ENCODE results near the gene LNX1.

LNX1 gene

GRCh38 chr4:53591372-53591892, at the start of gene LNX1:
TSS of gene LNX1 (minus strand) at chr4:53591486. CDS start at chr4:53574002, 17,484 bp downstream.
- Mint-ChIP-seq H3K27me3 (peaks cover 76% of the 10 kb centered on the region), H3K36me3 (ENCODE audit: insufficient read depth) (no peaks in the 10 kb centered on the region), H3K4me3 (peak within 1 kb of the TSS; percentile 27), H3K9me3 (no peaks in the 10 kb centered on the region), H3K27ac (ENCODE audit: low read depth) (no peak within 1 kb of the TSS), H3K4me1 (peaks cover 11% of the 10 kb centered on the region)
- peak; percentile 14 for ATAC-seq (replicated peaks; ENCODE audit: extremely low read depth, poor library complexity, severe bottlenecking)
- no peak for DNase-seq (ENCODE audit: low spot score in 2 of 2)

DNA sequence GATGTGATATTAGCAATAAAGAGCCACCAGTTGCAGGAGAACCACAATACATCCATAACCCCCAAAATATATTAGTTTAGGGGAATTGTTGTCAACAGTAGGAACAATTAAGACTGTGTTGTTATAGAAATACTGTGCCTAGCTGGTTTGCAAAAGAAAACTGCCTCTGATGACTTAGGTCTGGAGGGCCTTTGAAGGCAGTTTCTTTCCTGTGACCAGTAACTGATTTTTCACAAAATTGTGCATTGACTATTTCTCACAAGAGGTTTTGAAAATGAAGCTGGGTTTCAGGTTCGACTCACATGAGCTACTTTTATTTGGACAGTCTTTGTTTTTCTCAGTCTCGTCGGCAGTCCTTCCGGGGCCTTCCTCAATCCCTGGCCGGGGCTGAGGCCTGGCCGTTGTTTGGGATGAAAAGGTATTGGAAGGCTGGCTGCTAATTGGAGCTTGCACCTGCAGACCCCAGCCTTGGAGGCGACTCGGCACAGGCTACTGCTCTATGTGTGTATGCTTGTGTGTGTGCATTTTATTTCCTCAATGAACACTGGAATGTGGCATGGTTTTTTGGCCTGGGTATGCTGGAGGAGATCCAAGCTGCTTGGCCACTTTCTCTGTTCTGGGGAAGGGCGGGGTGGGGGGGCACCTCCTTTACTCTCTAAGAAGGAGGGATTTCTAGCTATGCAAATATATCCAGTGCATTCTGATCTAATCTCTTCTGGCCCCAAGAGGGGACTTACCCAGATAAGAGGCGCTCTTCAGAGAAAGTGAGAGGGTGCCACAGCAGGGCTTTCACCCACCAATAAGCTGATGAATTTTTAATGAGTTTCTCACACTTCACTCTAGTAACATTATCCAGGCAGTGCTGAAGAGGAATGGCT, 49.5 kb upstream of the LNX1 start:
- ATAC-seq (replicated peaks; ENCODE audit: extremely low read depth, poor library complexity, severe bottlenecking) (no peak), DNase-seq (ENCODE audit: low spot score in 2 of 2) (no peak)
- H3K4me1 Mint-ChIP-seq: no peaks in the 10 kb centered on the region
- H3K27me3 Mint-ChIP-seq: peaks cover 6% of the 10 kb centered on the region
- no peak overlapping the region for H3K4me3 Mint-ChIP-seq
- no peaks in the 10 kb centered on the region for H3K9me3 Mint-ChIP-seq
- no peaks in the 10 kb centered on the region for H3K36me3 Mint-ChIP-seq (ENCODE audit: insufficient read depth)
- H3K27ac Mint-ChIP-seq (ENCODE audit: low read depth): no peak overlapping the region

DNA sequence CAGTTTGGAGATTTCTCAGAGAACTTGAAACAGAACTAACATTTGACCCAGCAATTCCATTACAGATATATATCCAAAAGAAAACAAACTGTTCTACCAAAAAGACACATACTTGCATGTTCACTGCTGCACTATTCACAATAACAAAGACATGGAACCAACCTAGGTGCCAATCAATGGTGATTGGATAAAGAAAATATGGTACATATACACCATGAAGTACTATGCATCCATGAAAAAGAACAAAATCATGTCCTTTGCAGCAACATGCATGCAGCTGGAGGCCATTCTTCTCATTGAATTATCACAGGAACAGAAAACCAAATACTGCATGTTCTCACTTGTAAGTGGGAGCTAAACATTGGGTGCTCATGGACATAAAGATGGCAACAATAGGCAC, 47.6 kb upstream of the LNX1 start:
- DNase-seq (ENCODE audit: low spot score in 2 of 2): no peak
- Mint-ChIP-seq H3K27me3 (peaks cover 6% of the 10 kb centered on the region), H3K4me3 (no peak overlapping the region), H3K9me3 (no peaks in the 10 kb centered on the region), H3K36me3 (ENCODE audit: insufficient read depth) (no peaks in the 10 kb centered on the region), H3K27ac (ENCODE audit: low read depth) (no peak overlapping the region), H3K4me1 (no peaks in the 10 kb centered on the region)
- no peak for ATAC-seq (replicated peaks; ENCODE audit: extremely low read depth, poor library complexity, severe bottlenecking)

DNA sequence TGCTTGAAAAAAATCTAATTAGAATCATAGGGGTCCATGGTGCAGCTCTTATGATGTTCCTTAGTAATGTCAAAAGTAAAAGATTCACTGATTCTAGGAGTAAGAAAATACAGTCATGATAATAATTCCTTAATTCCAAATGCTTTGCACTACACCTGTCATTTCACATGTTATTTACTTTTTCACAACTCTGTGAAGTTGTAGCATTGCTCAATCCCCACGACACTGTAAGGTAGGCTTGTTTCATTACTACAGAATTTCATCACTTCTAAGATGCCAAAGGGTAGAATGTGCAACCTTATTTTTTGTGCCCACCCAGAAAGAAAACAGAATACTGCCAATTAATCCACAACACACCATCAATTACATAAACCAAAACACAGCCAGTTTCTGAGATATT, 46.1 kb upstream of the LNX1 start:
- Mint-ChIP-seq H3K4me1 (no peaks in the 10 kb centered on the region), H3K27me3 (peaks cover 19% of the 10 kb centered on the region), H3K36me3 (ENCODE audit: insufficient read depth) (no peaks in the 10 kb centered on the region), H3K4me3 (no peak overlapping the region), H3K9me3 (no peaks in the 10 kb centered on the region), H3K27ac (ENCODE audit: low read depth) (no peak overlapping the region)
- ATAC-seq (replicated peaks; ENCODE audit: extremely low read depth, poor library complexity, severe bottlenecking) (no peak), DNase-seq (ENCODE audit: low spot score in 2 of 2) (no peak)

- Mint-ChIP-seq H3K4me3 (no peak overlapping the region), H3K4me1 (no peaks in the 10 kb centered on the region), H3K36me3 (ENCODE audit: insufficient read depth) (no peaks in the 10 kb centered on the region), H3K9me3 (no peaks in the 10 kb centered on the region), H3K27me3 (peaks cover 29% of the 10 kb centered on the region), H3K27ac (ENCODE audit: low read depth) (no peak overlapping the region)
- DNase-seq (ENCODE audit: low spot score in 2 of 2) (no peak), ATAC-seq (replicated peaks; ENCODE audit: extremely low read depth, poor library complexity, severe bottlenecking) (no peak)
These were observed 44.6 kb upstream of the LNX1 start for GRCh38 chr4:53635697-53636483.

DNA sequence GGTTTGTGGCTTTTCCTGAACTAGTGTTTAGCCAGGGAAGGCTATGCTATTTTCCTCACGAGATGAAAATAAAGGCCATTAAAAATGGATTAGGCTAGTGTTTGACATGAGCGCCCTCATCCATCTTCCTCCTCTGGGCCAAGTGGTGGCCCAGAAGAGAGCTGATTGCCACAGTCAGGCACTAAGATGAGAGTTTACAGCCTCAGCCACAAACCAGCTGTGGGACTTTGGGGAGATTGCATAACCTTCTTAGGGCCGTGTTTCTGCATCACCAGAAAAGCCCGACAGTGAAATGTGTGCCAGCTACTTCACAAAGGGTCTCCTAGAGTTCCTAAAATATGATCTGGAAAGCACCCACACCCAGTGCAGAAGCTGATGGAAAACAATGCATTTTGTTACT, 42.3 kb upstream of the LNX1 start:
- H3K9me3 Mint-ChIP-seq: no peaks in the 10 kb centered on the region
- no peak for DNase-seq (ENCODE audit: low spot score in 2 of 2)
- H3K4me1 Mint-ChIP-seq: no peaks in the 10 kb centered on the region
- no peak overlapping the region for H3K4me3 Mint-ChIP-seq
- H3K27me3 Mint-ChIP-seq: peaks cover 37% of the 10 kb centered on the region
- ATAC-seq (replicated peaks; ENCODE audit: extremely low read depth, poor library complexity, severe bottlenecking): no peak
- H3K27ac Mint-ChIP-seq (ENCODE audit: low read depth): no peak overlapping the region
- no peaks in the 10 kb centered on the region for H3K36me3 Mint-ChIP-seq (ENCODE audit: insufficient read depth)

DNA sequence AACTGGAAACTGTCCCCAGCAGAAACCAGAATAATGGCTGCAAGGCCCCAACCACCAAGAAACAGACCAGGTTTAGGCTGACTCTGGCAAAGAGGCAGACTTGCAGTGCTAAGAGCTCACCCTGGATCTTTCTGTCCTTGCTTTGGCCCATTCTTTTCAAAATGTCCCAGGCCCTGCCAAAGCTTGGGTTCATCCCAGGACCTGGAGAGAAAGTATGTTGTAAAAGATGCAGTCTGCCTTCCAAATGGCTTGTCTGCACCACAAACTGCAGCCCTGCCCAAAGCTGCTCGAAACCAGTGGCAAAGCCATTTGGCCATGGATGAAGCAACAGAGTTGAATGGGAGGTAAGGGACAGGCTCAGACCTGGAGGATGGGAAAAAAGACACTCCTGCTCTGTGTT, 38.0 kb upstream of the LNX1 start:
- Mint-ChIP-seq H3K4me3 (no peak overlapping the region), H3K4me1 (no peaks in the 10 kb centered on the region), H3K36me3 (ENCODE audit: insufficient read depth) (no peaks in the 10 kb centered on the region)

DNA sequence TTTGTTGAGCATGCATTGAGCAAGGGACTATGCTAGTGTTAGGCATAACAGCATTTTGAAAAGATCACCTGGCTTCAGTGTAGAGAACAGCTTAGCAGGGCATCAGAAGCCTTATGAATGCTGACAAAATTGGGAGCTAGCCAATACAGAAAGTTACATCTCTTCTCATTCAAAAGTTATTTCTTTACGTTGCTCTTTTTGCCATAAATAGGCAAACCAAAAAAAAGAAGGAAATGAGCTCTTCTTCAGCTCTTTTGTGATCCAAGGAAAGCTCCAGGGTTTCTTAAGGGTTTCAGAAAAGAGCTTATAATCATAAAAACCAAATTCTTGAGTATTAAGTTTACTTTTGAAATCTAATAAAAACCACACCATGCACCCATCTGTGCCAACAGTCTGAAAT, 35.2 kb upstream of the LNX1 start:
- no peak overlapping the region for H3K27ac Mint-ChIP-seq (ENCODE audit: low read depth)

More for the DNA sequence above, 38.0 kb upstream of the LNX1 start:
- ATAC-seq (replicated peaks; ENCODE audit: extremely low read depth, poor library complexity, severe bottlenecking) (no peak), DNase-seq (ENCODE audit: low spot score in 2 of 2) (no peak)
- H3K9me3 Mint-ChIP-seq: peaks cover under 1% of the 10 kb centered on the region
- H3K27ac Mint-ChIP-seq (ENCODE audit: low read depth): no peak overlapping the region
- peaks cover 48% of the 10 kb centered on the region for H3K27me3 Mint-ChIP-seq

GRCh38 chr4:53625888-53626287, 34.6 kb upstream of the LNX1 start:
- Mint-ChIP-seq H3K4me3 (no peak overlapping the region), H3K27ac (ENCODE audit: low read depth) (no peak overlapping the region), H3K4me1 (no peaks in the 10 kb centered on the region), H3K36me3 (ENCODE audit: insufficient read depth) (no peaks in the 10 kb centered on the region), H3K27me3 (peaks cover 33% of the 10 kb centered on the region), H3K9me3 (peaks cover 6% of the 10 kb centered on the region)
- DNase-seq (ENCODE audit: low spot score in 2 of 2) (no peak), ATAC-seq (replicated peaks; ENCODE audit: extremely low read depth, poor library complexity, severe bottlenecking) (no peak)

More for the DNA sequence above, 35.2 kb upstream of the LNX1 start:
- H3K36me3 Mint-ChIP-seq (ENCODE audit: insufficient read depth): no peaks in the 10 kb centered on the region
- no peaks in the 10 kb centered on the region for H3K4me1 Mint-ChIP-seq
- H3K4me3 Mint-ChIP-seq: no peak overlapping the region
- peaks cover 39% of the 10 kb centered on the region for H3K27me3 Mint-ChIP-seq
- no peak for DNase-seq (ENCODE audit: low spot score in 2 of 2)
- peaks cover 6% of the 10 kb centered on the region for H3K9me3 Mint-ChIP-seq
- no peak for ATAC-seq (replicated peaks; ENCODE audit: extremely low read depth, poor library complexity, severe bottlenecking)

GRCh38 chr4:53622739-53623151, 31.5 kb upstream of the LNX1 start:
- Mint-ChIP-seq H3K27ac (ENCODE audit: low read depth) (no peak overlapping the region), H3K36me3 (ENCODE audit: insufficient read depth) (no peaks in the 10 kb centered on the region), H3K27me3 (peaks cover 20% of the 10 kb centered on the region), H3K4me3 (no peak overlapping the region), H3K4me1 (no peaks in the 10 kb centered on the region), H3K9me3 (peaks cover 6% of the 10 kb centered on the region)
- DNase-seq (ENCODE audit: low spot score in 2 of 2) (no peak), ATAC-seq (replicated peaks; ENCODE audit: extremely low read depth, poor library complexity, severe bottlenecking) (no peak)

GRCh38 chr4:53620956-53621355, 29.7 kb upstream of the LNX1 start:
- no peak for ATAC-seq (replicated peaks; ENCODE audit: extremely low read depth, poor library complexity, severe bottlenecking)
- no peak for DNase-seq (ENCODE audit: low spot score in 2 of 2)
- peaks cover 13% of the 10 kb centered on the region for H3K27me3 Mint-ChIP-seq
- H3K27ac Mint-ChIP-seq (ENCODE audit: low read depth): no peak overlapping the region
- H3K36me3 Mint-ChIP-seq (ENCODE audit: insufficient read depth): no peaks in the 10 kb centered on the region
- H3K9me3 Mint-ChIP-seq: peaks cover 6% of the 10 kb centered on the region
- no peaks in the 10 kb centered on the region for H3K4me1 Mint-ChIP-seq
- H3K4me3 Mint-ChIP-seq: no peak overlapping the region

GRCh38 chr4:53619431-53619830, 28.1 kb upstream of the LNX1 start:
- H3K4me1 Mint-ChIP-seq: no peaks in the 10 kb centered on the region
- no peak for DNase-seq (ENCODE audit: low spot score in 2 of 2)
- no peak for ATAC-seq (replicated peaks; ENCODE audit: extremely low read depth, poor library complexity, severe bottlenecking)
- H3K9me3 Mint-ChIP-seq: peaks cover 12% of the 10 kb centered on the region
- peaks cover 10% of the 10 kb centered on the region for H3K27me3 Mint-ChIP-seq
- no peak overlapping the region for H3K4me3 Mint-ChIP-seq
- peaks cover 2% of the 10 kb centered on the region for H3K36me3 Mint-ChIP-seq (ENCODE audit: insufficient read depth)
- no peak overlapping the region for H3K27ac Mint-ChIP-seq (ENCODE audit: low read depth)
